ENCODE measurements around the gene KRT24. TPM values are rescaled to one million over a fixed set of nuclear protein-coding genes. Genes with fewer than 3 reads are reported as not detected.

KRT24 gene
- total and polyA plus RNA-seq, 2 donors (not counting 3 experiments of a cell fraction or from before 2014, with no cell fraction given), result not detected

- TF ChIP-seq MYC (IDR thresholded peaks at IDR 0.05; ENCODE audit: low read depth, low read length) (no peak), MAX (IDR thresholded peaks at IDR 0.05; ENCODE audit: insufficient read depth, insufficient read length) (no peak), GATA2 (IDR thresholded peaks at IDR 0.05; ENCODE audit: insufficient read depth, insufficient read length, low read depth, low read length) (no peak)
- H3K4me2 ChIP-seq (ENCODE audit: insufficient read depth, low read length), result no peak overlapping the region
- no peaks in the 10 kb centered on the region for H3K9me3 ChIP-seq (replicated peaks; ENCODE audit: control insufficient read depth, insufficient read depth, low read length)
- H3K4me1 ChIP-seq (ENCODE audit: control insufficient read depth, extremely low read depth, insufficient read depth, low read length), result no peaks in the 10 kb centered on the region
- no peaks in the 10 kb centered on the region for H4K20me1 ChIP-seq (replicated peaks; ENCODE audit: control insufficient read depth, extremely low read depth, insufficient read depth, low read length)
- ChIA-PET CTCF (interaction anchor here (1.0 to 1.3 kb wide), 2 partner anchors 9 to 11 kb away, joined by 3 to 4 read pairs; no protein-coding TSS in a partner anchor), POLR2A (no interaction called here)
- peaks cover 1 to 3% of the 10 kb centered on the region in 2 experiments for H3K27me3 ChIP-seq (ENCODE audit: control insufficient read depth in 2 of 2, insufficient read depth in 2 of 2, low read length in 2 of 2)
- H3K4me3 ChIP-seq (replicated peaks in 1 of 3; ENCODE audit: insufficient read depth in 1 of 3, low read depth in 1 of 3, low read length in 3 of 3), result no peak overlapping the region
- no peaks in the 10 kb centered on the region for H3K79me2 ChIP-seq (ENCODE audit: control insufficient read depth, insufficient read depth, low read length)
- H3K9me1 ChIP-seq (replicated peaks; ENCODE audit: control insufficient read depth, extremely low read depth, insufficient read depth, low read length), result no peaks in the 10 kb centered on the region
- H3K27ac ChIP-seq (ENCODE audit: insufficient read depth, low read depth, low read length), result no peak overlapping the region
- no peaks in the 10 kb centered on the region for H3K36me3 ChIP-seq (ENCODE audit: control insufficient read depth in 2 of 2, extremely low read depth in 1 of 2, insufficient read depth in 2 of 2, low read length in 2 of 2)
- intact Hi-C loops (cut with micrococcal nuclease), result no loop called here
- DNase-seq (ENCODE audit: low read depth, low spot score), result no peak
- no peak for FAIRE-seq
- no peak overlapping the region for H3K9ac ChIP-seq (replicated peaks; ENCODE audit: extremely low read depth, insufficient read depth, low read length)
- dilution Hi-C loops (cut with MboI; ENCODE audit: extremely low pct_ligation_motif_present, low sequenced_read_pairs), result no loop called here
- no TSS peak for BruUV-seq (replicated peaks)
- H2AFZ ChIP-seq (ENCODE audit: low read depth, low read length), result no peak overlapping the region
Observed at GRCh38 chr17:40686192-40686591, 17.4 kb downstream of the KRT24 start.

- BruUV-seq (replicated peaks), result no TSS peak
- DNase-seq (ENCODE audit: low read depth, low spot score) (no peak), FAIRE-seq (no peak)
- ChIA-PET POLR2A (no interaction called here), CTCF (no interaction called here)
- Histone ChIP-seq H3K4me1 (ENCODE audit: control insufficient read depth, extremely low read depth, insufficient read depth, low read length) (no peaks in the 10 kb centered on the region), H3K9me3 (replicated peaks; ENCODE audit: control insufficient read depth, insufficient read depth, low read length) (no peaks in the 10 kb centered on the region), H2AFZ (ENCODE audit: low read depth, low read length) (no peak overlapping the region), H3K4me3 (replicated peaks in 1 of 3; ENCODE audit: insufficient read depth in 1 of 3, low read depth in 1 of 3, low read length in 3 of 3) (no peak overlapping the region), H3K36me3 (ENCODE audit: control insufficient read depth in 2 of 2, extremely low read depth in 1 of 2, insufficient read depth in 2 of 2, low read length in 2 of 2) (no peaks in the 10 kb centered on the region), H3K79me2 (ENCODE audit: control insufficient read depth, insufficient read depth, low read length) (no peaks in the 10 kb centered on the region), H3K9ac (replicated peaks; ENCODE audit: extremely low read depth, insufficient read depth, low read length) (no peak overlapping the region), H4K20me1 (replicated peaks; ENCODE audit: control insufficient read depth, extremely low read depth, insufficient read depth, low read length) (no peaks in the 10 kb centered on the region), H3K27me3 (ENCODE audit: control insufficient read depth in 2 of 2, insufficient read depth in 2 of 2, low read length in 2 of 2) (peaks cover 1 to 10% of the 10 kb centered on the region in 2 experiments), H3K27ac (ENCODE audit: insufficient read depth, low read depth, low read length) (no peak overlapping the region), H3K4me2 (ENCODE audit: insufficient read depth, low read length) (no peak overlapping the region), H3K9me1 (replicated peaks; ENCODE audit: control insufficient read depth, extremely low read depth, insufficient read depth, low read length) (no peaks in the 10 kb centered on the region)
- dilution Hi-C loops (cut with MboI; ENCODE audit: extremely low pct_ligation_motif_present, low sequenced_read_pairs) (no loop called here), intact Hi-C loops (cut with micrococcal nuclease) (no loop called here)
- no peak for TF ChIP-seq MYC (IDR thresholded peaks at IDR 0.05; ENCODE audit: low read depth, low read length)
- no peak for TF ChIP-seq CTCF (IDR thresholded peaks at IDR 0.05; ENCODE audit: extremely low read depth in 1 of 2, insufficient read depth in 1 of 2, low read depth in 1 of 2, low read length in 2 of 2)
- TF ChIP-seq POLR2AphosphoS5 (IDR thresholded peaks at IDR 0.05; ENCODE audit: insufficient read depth, low read depth, low read length), result no peak
- TF ChIP-seq MAX (IDR thresholded peaks at IDR 0.05; ENCODE audit: insufficient read depth, insufficient read length), result no peak
- TF ChIP-seq GATA2 (IDR thresholded peaks at IDR 0.05; ENCODE audit: insufficient read depth, insufficient read length, low read depth, low read length), result no peak
- TF ChIP-seq JUN (IDR thresholded peaks at IDR 0.05; ENCODE audit: borderline replicate concordance, insufficient read depth, insufficient read length, low read depth), result no peak
- TF ChIP-seq EZH2 (IDR thresholded peaks at IDR 0.05; ENCODE audit: borderline replicate concordance, low read depth, low read length, severe bottlenecking), result no peak
- no peak for TF ChIP-seq FOS (IDR thresholded peaks at IDR 0.05; ENCODE audit: borderline replicate concordance, insufficient read depth, low read length)
- TF ChIP-seq POLR2A (IDR thresholded peaks at IDR 0.05; ENCODE audit: low read depth, low read length), result no peak
Observed at GRCh38 chr17:40680998-40681397, 22.6 kb downstream of the KRT24 start.

All from endothelial cell of umbilical vein (primary cell).